Psoas muscle (tissue), 8 donors: Measurements from ENCODE around the gene NFE2L3. TPM values are rescaled to one million over a fixed set of nuclear protein-coding genes. Genes with fewer than 3 reads are reported as not detected.

Source experiments
- ATAC-seq, 4 donors: fragments of 200-7000 bp; cut with Tn5 transposase; one replicate each; pipeline ENCODE4 v1.9.1; 2020; ENCODE audit warnings: moderate library complexity in 3 of 4, mild to moderate bottlenecking in 2 of 4
- DNase-seq, 2 donors: peaks; one replicate each; pipeline ENCODE4 v3.0.0-alpha.2; 2020
- H3K27ac ChIP-seq: fragments of 200-600 bp; one replicate; pipeline ENCODE4 v1.8.0; 2022
- H3K27me3 ChIP-seq, 3 donors: fragments of 200-600 bp in 1 of 3; one replicate each; pipeline versions ENCODE4 v1.6.1 to v1.8.0; 2013 to 2022; ENCODE audit warnings: low read length in 2 of 3, mild to moderate bottlenecking in 2 of 3, moderate library complexity in 1 of 3; ENCODE audit not compliant: insufficient read depth in 3 of 3
- H3K36me3 ChIP-seq, 2 donors: fragments of 200-600 bp in 1 of 2; one replicate each; pipeline versions ENCODE4 v1.6.1 to v1.8.0; 2013 to 2022; ENCODE audit warnings: low read depth in 1 of 2, mild to moderate bottlenecking in 1 of 2, moderate library complexity in 1 of 2; ENCODE audit not compliant: insufficient read depth in 1 of 2
- H3K4me1 ChIP-seq: fragments of 200-600 bp; one replicate; pipeline ENCODE4 v1.8.0; 2022
- H3K4me3 ChIP-seq: fragments of 200-600 bp; one replicate; pipeline ENCODE4 v1.8.0; 2022; ENCODE audit warnings: mild to moderate bottlenecking
- H3K9me3 ChIP-seq: fragments of 200-600 bp; one replicate; pipeline ENCODE4 v1.8.0; 2022
- WGBS, 3 donors: extraction: QIAGEN DNeasy Blood & Tissue Kit; methylation state at CpG; one replicate each; pipeline versions ENCODE4 v1.1.6 to v1.1.7; 2013; 5-methylcytosine and 5-hydroxymethylcytosine counted together
- intact Hi-C, 2 donors: fragments of 100-400 bp; cut with DNase I; formaldehyde crosslinking; loops; one replicate each; pipeline versions ENCODE4 v1.11.0 to v1.14.2; 2022
- polyA plus RNA-seq, 3 donors: library from polyadenylated mRNA; stranded (reverse); fragments of 200-250 nt; gene quantifications; one replicate each; pipeline ENCODE4 v1.2.3, GENCODE V29; 2013
- total RNA-seq, 4 donors: library from RNA; stranded (reverse); fragmentation: NEBNext Ultra II Directional in 2 of 4; extraction: Animal tissue kit (Norgen Biotek cat#: 25700) in 2 of 4; gene quantifications; one replicate each; pipeline versions ENCODE4 v1.2.1 to v1.2.4, GENCODE V29; 2021 to 2023
- TF ChIP-seq, protein P1 (sequence below): fragments of 200-600 bp; IDR thresholded peaks from one replicate; pipeline ENCODE4 v1.8.0; 2022; ENCODE audit warnings: antibody characterized with exemption
- donor health status: healthy with polysubstance abuse.
- donor health status: DM: no; HTN: no; CAD: no; lungs with moderate emphysema.
- donor health status: Bipolar disorder and iron deficiency.
- donor health status: healthy.
- donor health status: DM: yes; HTN: yes; CAD: no.
- donor health status: DM: no; HTN: no; CAD: no.
- donor health status: DM: no; HTN: no; CAD: no.
- donor health status: DM: yes; HTN: yes; CAD: no.

NFE2L3 gene
- total and polyA plus RNA-seq, 7 donors: 0.44 to 1.1 (median 0.72) TPM

DNA sequence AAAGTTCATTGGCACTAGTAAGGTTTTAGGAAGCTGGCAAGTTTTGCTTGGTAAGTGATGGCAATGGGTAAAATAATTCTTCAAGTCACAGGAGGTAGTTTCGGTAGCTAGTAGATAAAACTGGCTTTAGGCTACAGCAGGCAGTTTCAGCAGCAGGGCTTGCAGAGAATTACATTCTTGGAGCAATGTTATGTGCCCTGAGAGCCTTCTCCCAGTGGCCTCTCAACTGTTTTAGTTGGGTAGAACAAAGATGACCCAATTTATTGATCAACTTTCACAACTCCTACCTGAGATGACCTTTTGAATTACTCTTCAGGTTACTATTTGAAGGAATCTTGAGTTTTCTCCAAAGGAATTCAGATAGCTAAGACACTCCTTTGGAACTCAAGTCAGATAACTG is 16.4 kb upstream of the NFE2L3 start:
- Histone ChIP-seq H3K36me3 (no peaks in the 10 kb centered on the region), H3K27ac (no peak overlapping the region), H3K27me3 (no peaks in the 10 kb centered on the region), H3K4me1 (no peaks in the 10 kb centered on the region), H3K9me3 (no peaks in the 10 kb centered on the region), H3K4me3 (no peak overlapping the region)
- DNase-seq: no peak
- intact Hi-C loops: no loop called here
- WGBS, 3 donors: 91 to 93% (median 92%) methylated on average over 1 of the region's 1 CpG
- TF ChIP-seq, protein P1, sequence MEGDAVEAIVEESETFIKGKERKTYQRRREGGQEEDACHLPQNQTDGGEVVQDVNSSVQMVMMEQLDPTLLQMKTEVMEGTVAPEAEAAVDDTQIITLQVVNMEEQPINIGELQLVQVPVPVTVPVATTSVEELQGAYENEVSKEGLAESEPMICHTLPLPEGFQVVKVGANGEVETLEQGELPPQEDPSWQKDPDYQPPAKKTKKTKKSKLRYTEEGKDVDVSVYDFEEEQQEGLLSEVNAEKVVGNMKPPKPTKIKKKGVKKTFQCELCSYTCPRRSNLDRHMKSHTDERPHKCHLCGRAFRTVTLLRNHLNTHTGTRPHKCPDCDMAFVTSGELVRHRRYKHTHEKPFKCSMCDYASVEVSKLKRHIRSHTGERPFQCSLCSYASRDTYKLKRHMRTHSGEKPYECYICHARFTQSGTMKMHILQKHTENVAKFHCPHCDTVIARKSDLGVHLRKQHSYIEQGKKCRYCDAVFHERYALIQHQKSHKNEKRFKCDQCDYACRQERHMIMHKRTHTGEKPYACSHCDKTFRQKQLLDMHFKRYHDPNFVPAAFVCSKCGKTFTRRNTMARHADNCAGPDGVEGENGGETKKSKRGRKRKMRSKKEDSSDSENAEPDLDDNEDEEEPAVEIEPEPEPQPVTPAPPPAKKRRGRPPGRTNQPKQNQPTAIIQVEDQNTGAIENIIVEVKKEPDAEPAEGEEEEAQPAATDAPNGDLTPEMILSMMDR: no peak
- ATAC-seq: no peak

- WGBS, 3 donors: 82 to 85% (median 85%) methylated on average over 4 of the region's 4 CpGs
- ATAC-seq: no peak
Observed at GRCh38 chr7:26136831-26137230, 15.2 kb upstream of the NFE2L3 start.

DNA sequence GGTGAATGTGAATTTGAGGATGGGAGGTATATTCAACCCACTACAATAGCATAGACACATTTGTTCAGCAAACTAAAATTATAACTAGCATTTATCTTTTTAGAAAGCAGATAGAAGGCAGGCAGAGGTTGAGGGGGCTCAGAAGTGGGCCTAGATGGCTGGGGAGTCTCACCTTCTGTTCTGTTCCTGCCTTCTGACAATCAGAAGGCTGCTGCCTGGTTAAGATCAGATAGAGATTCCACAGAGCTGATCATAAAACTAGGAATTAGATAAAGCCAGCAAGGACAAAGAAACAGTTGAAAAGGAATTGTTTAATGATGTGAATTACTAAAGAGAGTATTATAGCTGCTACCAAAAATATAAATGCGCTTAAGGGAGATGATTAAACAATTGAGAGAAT is 11.6 kb upstream of the NFE2L3 start:
- intact Hi-C loops: no loop called here
- TF ChIP-seq, protein P1: no peak
- DNase-seq (no peak), ATAC-seq (no peak)
- Histone ChIP-seq H3K27me3 (no peaks in the 10 kb centered on the region), H3K4me3 (no peak overlapping the region), H3K27ac (no peak overlapping the region), H3K9me3 (no peaks in the 10 kb centered on the region), H3K4me1 (no peaks in the 10 kb centered on the region), H3K36me3 (no peaks in the 10 kb centered on the region)
- WGBS, 3 donors: 94 to 100% (median 100%) methylated on average over 1 of the region's 1 CpG

More at GRCh38 chr7:26136831-26137230, 15.2 kb upstream of the NFE2L3 start:
- H3K27ac ChIP-seq: no peak overlapping the region
- H3K4me1 ChIP-seq: no peaks in the 10 kb centered on the region
- H3K9me3 ChIP-seq: no peaks in the 10 kb centered on the region
- DNase-seq: no peak
- TF ChIP-seq, protein P1: no peak
- H3K27me3 ChIP-seq: no peaks in the 10 kb centered on the region
- no peak overlapping the region for H3K4me3 ChIP-seq
- no peaks in the 10 kb centered on the region for H3K36me3 ChIP-seq
- intact Hi-C loops: no loop called here

GRCh38 chr7:26141077-26141476 is 10.9 kb upstream of the NFE2L3 start:
- no peaks in the 10 kb centered on the region for H3K27me3 ChIP-seq
- no peaks in the 10 kb centered on the region for H3K4me1 ChIP-seq
- intact Hi-C loops: no loop called here
- WGBS, 3 donors: 85 to 91% (median 86%) methylated on average over 2 of the region's 2 CpGs
- ATAC-seq: no peak
- H3K27ac ChIP-seq: no peak overlapping the region
- H3K9me3 ChIP-seq: no peaks in the 10 kb centered on the region
- DNase-seq: no peak
- no peaks in the 10 kb centered on the region for H3K36me3 ChIP-seq
- no peak overlapping the region for H3K4me3 ChIP-seq
- TF ChIP-seq, protein P1: no peak

GRCh38 chr7:26143298-26144048 is 8.5 kb upstream of the NFE2L3 start:
- intact Hi-C loops: no loop called here
- ATAC-seq: no peak

More at GRCh38 chr7:26143298-26144048, 8.5 kb upstream of the NFE2L3 start:
- no peaks in the 10 kb centered on the region for H3K4me1 ChIP-seq
- WGBS, 3 donors: 64 to 84% (median 69%) methylated on average over 5 of the region's 5 CpGs
- DNase-seq: no peak
- TF ChIP-seq, protein P1: no peak
- H3K27me3 ChIP-seq: no peaks in the 10 kb centered on the region
- no peaks in the 10 kb centered on the region for H3K9me3 ChIP-seq
- no peak overlapping the region for H3K4me3 ChIP-seq
- no peak overlapping the region for H3K27ac ChIP-seq
- H3K36me3 ChIP-seq: no peaks in the 10 kb centered on the region
